Measurements from ENCODE around the gene CSTB.

Gene CSTB

GRCh38 chr21:43750339-43751033 lies 25.6 kb downstream of the CSTB start:
- DNase-seq (ENCODE audit: low read depth in 2 of 2): no peak

- DNase-seq (ENCODE audit: low read depth in 2 of 2): no peak
Measured at GRCh38 chr21:43749651-43750262, 26.4 kb downstream of the CSTB start.

- DNase-seq (ENCODE audit: low read depth in 2 of 2): no peak
Measured at GRCh38 chr21:43748622-43749021, 27.5 kb downstream of the CSTB start.

- no peak for DNase-seq (ENCODE audit: low read depth in 2 of 2)
Measured at GRCh38 chr21:43745772-43746517, 30.2 kb downstream of the CSTB start.

- no peak for DNase-seq (ENCODE audit: low read depth in 2 of 2)
Measured at GRCh38 chr21:43744725-43745124, 31.4 kb downstream of the CSTB start.

GRCh38 chr21:43743947-43744346 lies 32.2 kb downstream of the CSTB start:
- DNase-seq (ENCODE audit: low read depth in 2 of 2): no peak

- no peak for DNase-seq (ENCODE audit: low read depth in 2 of 2)
Measured at GRCh38 chr21:43741423-43742096, 34.5 kb downstream of the CSTB start.

GRCh38 chr21:43740497-43741156 lies 35.5 kb downstream of the CSTB start:
- no peak for DNase-seq (ENCODE audit: low read depth in 2 of 2)

- no peak for DNase-seq (ENCODE audit: low read depth in 2 of 2)
Measured at GRCh38 chr21:43739621-43740435, 36.3 kb downstream of the CSTB start.

- DNase-seq (ENCODE audit: low read depth in 2 of 2): no peak
Measured at GRCh38 chr21:43737158-43737950, 38.8 kb downstream of the CSTB start.

- no peak for DNase-seq (ENCODE audit: low read depth in 2 of 2)
Measured at GRCh38 chr21:43736224-43736883, 39.8 kb downstream of the CSTB start.

GRCh38 chr21:43735236-43736091 lies 40.6 kb downstream of the CSTB start:
- DNase-seq (ENCODE audit: low read depth in 2 of 2): no peak

GRCh38 chr21:43734928-43735229 lies 41.2 kb downstream of the CSTB start:
- no peak for DNase-seq (ENCODE audit: low read depth in 2 of 2)

GRCh38 chr21:43734131-43734927 lies 41.8 kb downstream of the CSTB start:
- DNase-seq (ENCODE audit: low read depth in 2 of 2): no peak

- DNase-seq (ENCODE audit: low read depth in 2 of 2): no peak
Measured at GRCh38 chr21:43733529-43734071, 42.5 kb downstream of the CSTB start.

GRCh38 chr21:43733060-43733459 lies 43.0 kb downstream of the CSTB start:
- no peak for DNase-seq (ENCODE audit: low read depth in 2 of 2)

- no peak for DNase-seq (ENCODE audit: low read depth in 2 of 2)
Measured at GRCh38 chr21:43731891-43732711, 44.0 kb downstream of the CSTB start.

Data from stimulated activated CD8-positive, alpha-beta memory T cell treated with anti-CD3 and anti-CD28 coated beads, Interleukin-7, amount 100 ng/mL, for 1 hour (primary cell).